GM12878 (cell line): ENCODE results near the gene AP3D1. TPM values are rescaled to one million over a fixed set of nuclear protein-coding genes. Genes with fewer than 3 reads are reported as not detected.
"Not testable (repeated sequence)": the region's sequence is repeated elsewhere in the genome, so short reads cannot be mapped to it uniquely, and the experiment has no call there.

Source experiments
- ATAC-seq: fragments of 200-7000 bp; cut with Tn5 transposase; 3 replicates; pipeline ENCODE4 v1.9.1; 2020; ENCODE audit warnings: mild to moderate bottlenecking, moderate library complexity
- BruUV-seq: library from RNA; stranded (reverse); fragments of 400-500 nt; replicated peaks from 2 replicates; lab custom pipeline; 2021; lab: Mats Ljungman, UMichigan
- CTCF ChIA-PET: fragments of 300-600 bp; sonication (Branson Sonifier 250); formaldehyde crosslinking; extraction: SDS; loops from one replicate; lab custom pipeline; 2021; ENCODE audit warnings: inconsistent platforms; lab: Yijun Ruan, JAX
- POLR2A ChIA-PET: fragments of 350-600 bp; formaldehyde crosslinking; extraction: SDS; loops from one replicate; lab custom pipeline; 2021; ENCODE audit warnings: inconsistent platforms; lab: Charles Lee
- RAD21 ChIA-PET: fragments of 300-600 bp; sonication (Branson Sonifier 250); formaldehyde crosslinking; loops from one replicate; lab custom pipeline; 2023; ENCODE audit warnings: antibody characterized with exemption; ENCODE audit not compliant: unreplicated experiment; lab: Charles Lee
- SMC1A ChIA-PET: fragments of 300-600 bp; sonication (Branson Sonifier 250); formaldehyde crosslinking; loops from one replicate; lab custom pipeline; 2023; ENCODE audit not compliant: unreplicated experiment, uncharacterized antibody; lab: Charles Lee
- DNase-seq: peaks from one replicate; pipeline ENCODE4 v3.0.0-alpha.2; 2011; ENCODE audit warnings: low read depth, low spot score
- FAIRE-seq: peaks from 3 replicates; lab custom pipeline; 2011; peaks lifted over from hg19 to GRCh38; lab: Jason Lieb, UNC
- H2AFZ ChIP-seq: 2 replicates; pipeline ENCODE4 v1.6.0; 2011; ENCODE audit warnings: low read depth, low read length, control low read depth; ENCODE audit not compliant: control insufficient read depth
- H3K27ac ChIP-seq: 2 replicates; pipeline ENCODE4 v1.5.1; 2011; ENCODE audit warnings: control low read depth; ENCODE audit not compliant: control insufficient read depth, insufficient read depth
- H3K27me3 ChIP-seq, 2 experiments: replicated peaks in 1 of 2; 2 replicates each; pipeline versions ENCODE4 v1.6.0 to v1.6.1; 2011; ENCODE audit warnings: low read length in 1 of 2; ENCODE audit not compliant: control insufficient read depth in 2 of 2, insufficient read depth in 2 of 2
- H3K36me3 ChIP-seq, 2 experiments: 2 replicates each; pipeline ENCODE4 v1.5.1; 2011; ENCODE audit warnings: low read length in 1 of 2; ENCODE audit not compliant: control insufficient read depth in 2 of 2, insufficient read depth in 2 of 2
- H3K4me1 ChIP-seq: 2 replicates; pipeline ENCODE4 v1.6.1; 2011; ENCODE audit warnings: mild to moderate bottlenecking, low read length, moderate library complexity, mixed read lengths; ENCODE audit not compliant: control insufficient read depth, insufficient read depth
- H3K4me2 ChIP-seq: 2 replicates; pipeline ENCODE4 v1.6.0; 2011; ENCODE audit warnings: control low read depth; ENCODE audit not compliant: control insufficient read depth, insufficient read depth
- H3K4me3 ChIP-seq: fragments of 200-600 bp; sonication (generic); 2 replicates; pipeline ENCODE4 v1.5.1; 2016
- H3K79me2 ChIP-seq: 2 replicates; pipeline ENCODE4 v1.6.0; 2011; ENCODE audit warnings: low read length; ENCODE audit not compliant: control insufficient read depth, insufficient read depth
- H3K9ac ChIP-seq: 2 replicates; pipeline ENCODE4 v1.8.0; 2011; ENCODE audit warnings: low read length, control low read depth, mixed read lengths; ENCODE audit not compliant: control insufficient read depth, insufficient read depth
- H3K9me3 ChIP-seq: replicated peaks from 3 replicates; pipeline ENCODE4 v1.5.1; 2011; ENCODE audit warnings: mild to moderate bottlenecking, low read length; ENCODE audit not compliant: control insufficient read depth, insufficient read depth
- H4K20me1 ChIP-seq: 2 replicates; pipeline ENCODE4 v1.6.0; 2011; ENCODE audit not compliant: control insufficient read depth, insufficient read depth
- CBX5 ChIP-seq: sonication (generic); IDR thresholded peaks from 2 replicates; pipeline ENCODE4 v1.6.1; 2016; ENCODE audit warnings: low read depth, moderate library complexity, mild to moderate bottlenecking, inconsistent platforms
- CHD1 ChIP-seq: IDR thresholded peaks from 2 replicates; pipeline ENCODE4 v1.6.1; 2012; ENCODE audit warnings: low read depth, low read length, improper control_type of control experiment
- FOXK2 ChIP-seq: fragments of 450-650 bp; IDR thresholded peaks from 2 replicates; pipeline ENCODE4 v1.6.1; 2017; ENCODE audit warnings: mild to moderate bottlenecking, moderate library complexity
- FOXM1 ChIP-seq: IDR thresholded peaks from 2 replicates; pipeline ENCODE4 v1.6.1; 2012; ENCODE audit warnings: low read depth, mild to moderate bottlenecking, inconsistent platforms, low read length, moderate library complexity
- MEF2A ChIP-seq: IDR thresholded peaks from 2 replicates; pipeline ENCODE4 v1.6.1; 2011; ENCODE audit warnings: low read depth, mild to moderate bottlenecking, low read length, moderate library complexity; ENCODE audit not compliant: insufficient read depth
- NFIC ChIP-seq: IDR thresholded peaks from 2 replicates; pipeline ENCODE4 v1.6.1; 2012; ENCODE audit warnings: low read depth, mild to moderate bottlenecking, inconsistent platforms, low read length, moderate library complexity
- NR2F1 ChIP-seq: fragments of 450-650 bp; conservative IDR thresholded peaks from 2 replicates; pipeline ENCODE4 v1.6.1; 2017; ENCODE audit warnings: mild to moderate bottlenecking
- PML ChIP-seq: IDR thresholded peaks from 2 replicates; pipeline ENCODE4 v1.6.1; 2012; ENCODE audit warnings: low read length, inconsistent platforms
- RELA ChIP-seq: fragments of 450-650 bp; IDR thresholded peaks from 2 replicates; pipeline ENCODE4 v1.8.0; 2014; ENCODE audit warnings: borderline replicate concordance; ENCODE audit not compliant: partially characterized antibody
- SREBF1 ChIP-seq: IDR thresholded peaks from 2 replicates; pipeline ENCODE4 v1.6.1; 2012; ENCODE audit warnings: mild to moderate bottlenecking, low read length
- YY1 ChIP-seq: IDR thresholded peaks from 2 replicates; pipeline ENCODE4 v1.6.1; 2011; ENCODE audit warnings: low read depth, mild to moderate bottlenecking, low read length
- ZNF274 ChIP-seq: IDR thresholded peaks from one replicate; pipeline ENCODE4 v1.8.0; 2011; ENCODE audit not compliant: insufficient read length, insufficient read depth
- ZSCAN29 ChIP-seq: fragments of 450-650 bp; IDR thresholded peaks from 2 replicates; pipeline ENCODE4 v1.6.1; 2017; ENCODE audit warnings: mild to moderate bottlenecking, moderate library complexity
- WGBS: methylation state at CpG from one replicate; pipeline ENCODE4 v1.1.6; 2016; ENCODE audit warnings: low lambda C conversion rate; ENCODE audit not compliant: insufficient replicate concordance, insufficient coverage; ENCODE audit errors: missing lambda C conversion rate; 5-methylcytosine and 5-hydroxymethylcytosine counted together
- in situ Hi-C: fragments of 300-500 bp; cut with MboI; formaldehyde crosslinking; loops from 9 replicates; pipeline ENCODE4 v1.14.3; 2018; ENCODE audit warnings: mixed read lengths
- intact Hi-C: fragments of 100-400 bp; cut with micrococcal nuclease; formaldehyde crosslinking; loops from one replicate; pipeline ENCODE4 v1.14.2; 2022; ENCODE audit not compliant: unreplicated experiment
- polyA plus RNA-seq, 11 experiments: library from polyadenylated mRNA; depleted of rRNA in 4 of 11; unstranded in 6 of 11; stranded (reverse) in 5 of 11; fragments of >200 nt; fragmentation: Nextera tagmentation in 4 of 11; fragmentation: Illumina TruSeq in 1 of 11; extraction: Ambion mirVana in 4 of 11; extraction: Trizol in 1 of 11; gene quantifications; 1 replicate in 1 of 11; 2 replicates in 10 of 11; pipeline versions ENCODE4 v1.2.1 to v1.2.3, GENCODE V29; 2011 to 2016; ENCODE audit warnings: inconsistent platforms in 2 of 11, missing spikeins in 2 of 11, low read depth in 1 of 11
- total RNA-seq, 4 experiments: library from RNA; depleted of rRNA in 3 of 4; stranded (reverse); fragments of >200 nt in 3 of 4; fragmentation: Illumina TruSeq in 1 of 4; extraction: Trizol in 1 of 4; gene quantifications; 2 replicates each; pipeline versions ENCODE4 v1.2.1 to v1.2.3, GENCODE V29; 2013 to 2021

Gene AP3D1
- total and polyA plus RNA-seq, 10 of the 15 experiments (the other 5 are each of a cell fraction or from before 2014, with no cell fraction given), result 1.5 to 108 (median 59.1) TPM

DNA sequence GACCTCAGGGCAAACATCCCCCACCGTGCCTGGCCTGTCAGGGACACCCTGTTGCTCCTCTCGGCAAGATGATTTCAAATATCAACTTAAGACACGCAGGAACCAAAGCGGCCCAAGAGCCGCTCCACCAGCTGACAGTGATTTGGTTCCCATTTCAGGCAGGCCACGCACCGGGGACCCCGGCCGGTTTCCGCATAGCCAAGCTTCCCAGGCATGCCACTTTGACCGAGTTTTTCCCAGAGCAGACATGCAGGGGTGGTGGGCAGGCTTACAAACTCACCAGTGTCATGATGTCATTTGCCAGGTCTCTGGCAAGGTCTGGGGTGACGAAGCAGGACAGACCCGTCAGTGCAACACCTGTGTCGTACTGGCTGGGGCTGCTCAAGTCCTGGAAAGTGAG lies 19.2 kb downstream of the AP3D1 start:
- no TSS peak for BruUV-seq
- Histone ChIP-seq H2AFZ (no peak overlapping the region), H3K79me2 (peaks cover 1% of the 10 kb centered on the region), H3K36me3 (peaks cover 20 to 51% of the 10 kb centered on the region in 2 experiments), H3K27me3 (no peaks in the 10 kb centered on the region), H3K4me2 (no peak overlapping the region), H3K9me3 (no peaks in the 10 kb centered on the region), H3K4me1 (no peaks in the 10 kb centered on the region), H4K20me1 (no peaks in the 10 kb centered on the region), H3K4me3 (no peak overlapping the region), H3K9ac (no peak overlapping the region), H3K27ac (no peak overlapping the region)
- WGBS, result 100% methylated on average over 14 of the region's 14 CpGs
- ATAC-seq (no peak), FAIRE-seq (no peak), DNase-seq (no peak)
- in situ Hi-C loops, result no loop called here
- ChIA-PET CTCF (no interaction called here), RAD21 (no interaction called here), SMC1A (no interaction called here), POLR2A (no interaction called here)
- intact Hi-C loops, result no loop called here
- TF ChIP-seq MEF2A (no peak), CBX5 (no peak), YY1 (no peak), RELA (no peak), FOXM1 (no peak), PML (no peak), SREBF1 (no peak), FOXK2 (no peak), NR2F1 (no peak), ZSCAN29 (no peak), CHD1 (no peak), ZNF274 (no peak), NFIC (no peak)

DNA sequence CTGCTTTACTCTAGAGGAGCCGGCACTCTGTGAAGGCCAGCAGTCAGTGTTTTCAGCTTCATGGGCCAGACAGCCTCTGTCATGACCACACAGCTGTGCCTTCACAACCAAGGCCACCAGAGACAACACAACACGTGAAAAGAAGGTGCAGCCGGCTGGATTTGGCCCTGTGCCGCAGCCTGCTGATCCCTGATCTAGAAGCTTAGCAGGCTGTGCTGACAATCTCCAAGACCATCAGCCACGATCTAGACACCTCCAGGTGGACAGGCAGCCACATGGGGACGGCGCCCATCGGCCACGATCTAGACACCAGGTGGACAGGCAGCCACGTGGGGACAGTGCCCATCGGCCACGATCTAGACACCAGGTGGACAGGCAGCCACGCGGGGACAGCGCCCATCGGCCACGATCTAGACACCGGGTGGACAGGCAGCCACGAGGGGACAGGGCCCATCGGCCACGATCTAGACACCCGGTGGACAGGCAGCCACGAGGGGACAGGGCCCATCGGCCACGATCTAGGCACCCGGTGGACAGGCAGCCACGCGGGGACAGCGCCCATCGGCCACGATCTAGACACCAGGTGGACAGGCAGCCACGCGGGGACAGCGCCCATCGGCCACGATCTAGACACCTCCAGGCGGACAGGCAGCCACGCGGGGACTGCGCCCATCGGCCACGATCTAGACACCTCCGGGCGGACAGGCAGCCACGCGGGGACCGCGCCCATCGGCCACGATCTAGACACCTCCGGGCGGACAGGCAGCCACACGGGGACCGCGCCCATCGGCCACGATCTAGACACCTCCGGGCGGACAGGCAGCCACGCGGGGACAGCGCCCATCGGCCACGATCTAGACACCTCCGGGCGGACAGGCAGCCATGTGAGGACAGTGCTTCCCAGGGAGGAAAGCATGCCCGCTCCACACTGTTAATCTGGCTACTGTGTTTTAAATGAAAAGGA lies 20.1 kb downstream of the AP3D1 start:
- H3K9ac ChIP-seq, intact Hi-C loops, FAIRE-seq, H3K4me2 ChIP-seq, in situ Hi-C loops, H2AFZ ChIP-seq, BruUV-seq, POLR2A ChIA-PET, H3K27me3 ChIP-seq, H3K79me2 ChIP-seq, ATAC-seq, H3K9me3 ChIP-seq, SMC1A ChIA-PET, RAD21 ChIA-PET, H3K4me3 ChIP-seq, DNase-seq, H4K20me1 ChIP-seq, H3K4me1 ChIP-seq, H3K27ac ChIP-seq, CTCF ChIA-PET: not testable (repeated sequence)
- H3K36me3 ChIP-seq, result peaks cover 13 to 50% of the 10 kb centered on the region in 2 experiments; a peak in 3 of 4 replicates
- 96% methylated on average over 46 of the region's 67 CpGs for WGBS
